Activated naive CD8-positive, alpha-beta T cell (primary cell): ENCODE measurements around the gene PPP6R1.
"Not testable (repeated sequence)": the region's sequence is repeated elsewhere in the genome, so short reads cannot be mapped to it uniquely, and the experiment has no call there.

Experiments used
- H3K27ac Mint-ChIP-seq: one replicate; pipeline ENCODE4 v1.8.0; 2021; ENCODE audit warnings: mixed read lengths
- H3K27me3 Mint-ChIP-seq: one replicate; pipeline ENCODE4 v1.8.0; 2021; ENCODE audit warnings: mixed read lengths
- H3K36me3 Mint-ChIP-seq: one replicate; pipeline ENCODE4 v1.8.0; 2021; ENCODE audit warnings: mixed read lengths
- H3K4me1 Mint-ChIP-seq: one replicate; pipeline ENCODE4 v1.8.0; 2021; ENCODE audit warnings: low read depth, mixed read lengths
- H3K4me3 Mint-ChIP-seq: one replicate; pipeline ENCODE4 v1.8.0; 2021; ENCODE audit warnings: mild to moderate bottlenecking, mixed read lengths
- H3K9me3 Mint-ChIP-seq: one replicate; pipeline ENCODE4 v1.8.0; 2021; ENCODE audit warnings: low read depth, mixed read lengths

PPP6R1 gene

DNA sequence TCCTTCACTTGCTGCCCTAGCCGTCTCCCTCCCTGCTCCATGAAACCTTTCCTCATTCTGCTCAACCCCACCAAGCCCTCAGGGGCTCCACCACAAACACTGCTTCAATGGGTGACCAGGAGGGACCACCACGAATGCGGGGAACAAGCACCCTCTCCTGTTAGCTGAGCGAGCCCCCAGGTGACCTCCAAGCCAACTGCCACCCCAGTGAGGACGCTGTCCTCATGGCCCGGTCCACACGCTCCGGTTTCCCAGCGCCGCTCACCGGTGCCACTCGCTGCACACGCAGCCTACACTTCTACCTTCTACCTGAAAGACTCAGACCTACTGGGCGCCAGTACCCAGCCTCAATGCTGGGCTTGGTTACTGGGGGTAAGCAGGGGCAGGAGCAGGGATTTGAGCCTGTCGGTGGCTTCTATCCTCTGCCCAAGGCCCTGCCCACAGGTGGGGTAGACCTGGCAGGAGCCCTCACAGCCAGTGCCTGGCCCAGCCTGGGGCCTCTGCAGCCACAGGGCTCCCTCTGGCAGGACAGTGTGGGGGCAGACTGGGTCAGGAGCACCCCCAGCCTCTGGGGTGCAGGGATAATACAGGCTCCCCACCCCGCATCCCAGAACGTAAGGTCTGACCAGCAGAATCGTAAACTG is 29.6 kb downstream of the PPP6R1 start:
- Mint-ChIP-seq H3K4me1 (peaks cover 2% of the 10 kb centered on the region), H3K4me3 (no peak overlapping the region), H3K27me3 (no peaks in the 10 kb centered on the region), H3K9me3 (no peaks in the 10 kb centered on the region), H3K27ac (no peak overlapping the region), H3K36me3 (peaks cover 2% of the 10 kb centered on the region)

DNA sequence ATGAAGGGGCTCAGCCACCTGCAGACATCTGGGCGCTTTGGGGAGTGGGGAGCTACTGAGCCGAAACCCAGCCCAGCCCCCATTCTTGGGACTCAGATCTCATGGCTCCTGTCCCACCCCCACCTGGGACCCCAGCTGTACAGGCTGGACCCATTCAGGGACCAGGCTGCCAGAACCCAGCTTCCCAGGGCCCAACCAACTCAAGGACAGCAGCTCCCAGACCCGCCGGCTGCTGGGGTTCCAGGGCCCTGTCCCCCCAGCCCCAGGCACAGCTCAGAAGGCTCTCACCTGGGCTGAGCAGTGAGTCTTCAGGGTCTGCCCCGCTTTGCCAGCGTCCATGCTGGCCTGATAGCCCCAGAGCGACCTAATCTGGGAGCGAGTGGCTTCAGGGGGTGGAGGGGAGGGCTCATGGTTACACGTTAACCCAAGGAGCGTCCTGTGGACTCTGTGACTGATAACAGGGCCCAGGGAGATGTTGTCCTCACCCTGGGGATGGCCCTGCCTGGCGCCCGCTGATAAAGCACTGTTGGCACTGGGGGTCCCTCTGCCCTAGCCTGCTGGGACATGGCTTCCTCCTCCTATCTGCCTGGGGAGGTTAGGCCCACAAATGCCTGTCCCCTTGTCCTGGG is 30.3 kb downstream of the PPP6R1 start, which contains the start of gene TMEM86B:
Gene TMEM86B, minus strand, starts transcription at position 361 of the 629 bp plus-strand sequence. Its CDS starts 22 bp downstream, at position 339.
- Mint-ChIP-seq H3K27me3 (no peaks in the 10 kb centered on the region), H3K36me3 (peaks cover 2% of the 10 kb centered on the region), H3K4me1 (peaks cover 2% of the 10 kb centered on the region), H3K27ac (no peak within 1 kb of the TSS), H3K9me3 (no peaks in the 10 kb centered on the region), H3K4me3 (no peak within 1 kb of the TSS)

DNA sequence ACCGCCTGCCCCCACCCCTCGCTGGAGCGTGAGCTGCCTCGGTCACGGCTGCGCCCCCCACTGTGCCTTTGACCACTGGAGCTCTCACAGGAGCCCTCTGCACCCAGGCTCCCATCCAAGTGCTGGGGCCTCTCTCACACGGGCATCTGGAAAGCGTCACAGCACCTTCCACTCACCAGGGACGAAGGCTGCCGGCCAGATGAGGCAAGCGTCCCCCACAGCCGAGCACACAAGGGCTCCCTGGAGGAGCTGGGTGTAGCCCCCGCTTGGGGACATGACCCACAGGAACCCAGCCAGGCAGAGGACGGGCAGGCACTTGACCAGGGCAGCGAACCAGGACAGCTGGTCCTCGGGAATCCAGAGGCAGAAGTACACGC is 30.8 kb downstream of the PPP6R1 start:
- no peak overlapping the region for H3K27ac Mint-ChIP-seq
- no peaks in the 10 kb centered on the region for H3K9me3 Mint-ChIP-seq
- H3K4me1 Mint-ChIP-seq, result peaks cover 2% of the 10 kb centered on the region
- H3K4me3 Mint-ChIP-seq, result no peak overlapping the region
- no peaks in the 10 kb centered on the region for H3K36me3 Mint-ChIP-seq
- H3K27me3 Mint-ChIP-seq, result no peaks in the 10 kb centered on the region

DNA sequence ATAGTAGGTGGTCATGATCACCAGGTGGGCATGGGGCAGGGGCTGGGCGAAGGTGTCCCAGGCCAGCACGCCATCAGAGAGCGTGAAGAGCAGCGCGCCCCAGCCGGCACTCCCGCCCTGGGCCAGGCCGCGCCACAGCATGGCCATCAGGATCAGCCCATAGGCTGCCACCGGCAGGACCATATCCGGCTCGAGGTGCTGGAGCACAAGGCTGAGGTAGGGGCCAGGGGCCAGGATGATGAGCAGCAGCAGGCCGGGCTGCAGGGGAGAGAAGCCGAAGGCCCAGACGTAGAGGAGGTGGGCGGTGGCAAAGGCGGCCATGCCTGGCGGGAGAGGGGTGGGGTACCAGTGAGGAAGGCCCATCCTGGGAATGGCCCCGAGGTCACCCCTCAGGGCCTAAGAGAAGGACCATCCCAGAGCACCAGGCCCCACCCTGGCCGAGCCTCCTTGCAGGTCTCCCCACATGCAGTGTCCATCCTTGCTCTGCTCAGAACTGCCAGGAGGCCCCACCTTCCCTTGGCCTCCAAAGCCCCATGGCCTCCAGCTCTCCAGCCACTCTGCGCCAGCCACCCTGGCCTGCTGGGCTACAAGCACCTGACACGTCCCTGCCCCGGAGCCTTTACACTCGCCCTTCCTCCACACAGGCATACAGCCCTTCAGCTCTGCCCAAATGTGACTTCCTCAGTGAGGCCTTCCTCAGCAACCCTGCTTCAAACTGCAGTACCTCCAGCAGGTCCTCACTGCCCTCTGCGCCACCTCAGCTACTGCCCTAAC is 31.4 kb downstream of the PPP6R1 start:
- Mint-ChIP-seq H3K27ac (no peak overlapping the region), H3K36me3 (no peaks in the 10 kb centered on the region)

DNA sequence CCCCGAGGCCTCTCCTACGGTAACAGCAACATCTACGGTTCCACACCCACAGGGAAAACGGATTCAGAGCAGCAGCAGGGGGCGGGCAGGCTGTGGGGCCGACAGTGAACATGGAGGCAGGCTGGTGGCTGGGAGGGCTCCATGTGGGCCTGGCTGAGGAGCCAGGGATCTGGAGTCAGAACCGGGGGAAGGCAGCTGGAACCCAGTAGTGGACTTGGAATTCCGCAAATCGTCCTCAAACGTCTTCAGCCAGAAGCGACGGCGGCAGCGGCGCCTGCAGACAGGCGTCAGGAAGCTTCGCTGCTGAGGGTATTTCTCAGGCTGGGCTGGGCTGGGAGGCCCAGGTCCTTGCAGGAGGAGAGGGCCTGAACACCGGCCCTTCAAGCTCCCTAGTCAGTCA is 32.0 kb downstream of the PPP6R1 start:
- Mint-ChIP-seq H3K27ac (no peak overlapping the region), H3K9me3 (no peaks in the 10 kb centered on the region), H3K4me1 (peaks cover 2% of the 10 kb centered on the region), H3K36me3 (no peaks in the 10 kb centered on the region), H3K27me3 (no peaks in the 10 kb centered on the region), H3K4me3 (no peak overlapping the region)

More for the DNA sequence above, 31.4 kb downstream of the PPP6R1 start:
- Mint-ChIP-seq H3K4me1 (peaks cover 2% of the 10 kb centered on the region), H3K27me3 (no peaks in the 10 kb centered on the region), H3K9me3 (no peaks in the 10 kb centered on the region), H3K4me3 (no peak overlapping the region)

DNA sequence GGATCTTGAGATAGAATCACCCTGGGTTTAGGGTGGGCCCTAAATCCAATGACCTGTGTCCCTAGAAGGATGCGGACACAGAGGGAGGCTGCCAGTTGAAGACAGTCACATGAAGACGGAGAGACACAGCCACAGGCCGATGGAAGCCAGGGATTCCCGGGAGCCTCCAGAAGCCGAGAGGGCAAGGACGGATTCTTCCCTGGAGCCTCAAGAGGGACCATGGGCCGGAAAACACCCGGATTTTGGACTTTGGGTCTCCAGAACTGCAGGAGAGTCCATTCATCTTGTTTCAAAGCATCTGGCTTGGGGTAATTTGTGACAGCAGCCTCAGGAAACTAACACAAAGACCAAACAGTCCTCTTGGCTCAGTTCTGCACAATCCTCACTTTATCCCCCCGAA is 32.5 kb downstream of the PPP6R1 start:
- H3K36me3 Mint-ChIP-seq, result peaks cover 3% of the 10 kb centered on the region
- H3K27ac Mint-ChIP-seq, result no peak overlapping the region
- H3K27me3 Mint-ChIP-seq, result no peaks in the 10 kb centered on the region
- no peak overlapping the region for H3K4me3 Mint-ChIP-seq
- no peaks in the 10 kb centered on the region for H3K9me3 Mint-ChIP-seq
- H3K4me1 Mint-ChIP-seq, result peaks cover 2% of the 10 kb centered on the region

DNA sequence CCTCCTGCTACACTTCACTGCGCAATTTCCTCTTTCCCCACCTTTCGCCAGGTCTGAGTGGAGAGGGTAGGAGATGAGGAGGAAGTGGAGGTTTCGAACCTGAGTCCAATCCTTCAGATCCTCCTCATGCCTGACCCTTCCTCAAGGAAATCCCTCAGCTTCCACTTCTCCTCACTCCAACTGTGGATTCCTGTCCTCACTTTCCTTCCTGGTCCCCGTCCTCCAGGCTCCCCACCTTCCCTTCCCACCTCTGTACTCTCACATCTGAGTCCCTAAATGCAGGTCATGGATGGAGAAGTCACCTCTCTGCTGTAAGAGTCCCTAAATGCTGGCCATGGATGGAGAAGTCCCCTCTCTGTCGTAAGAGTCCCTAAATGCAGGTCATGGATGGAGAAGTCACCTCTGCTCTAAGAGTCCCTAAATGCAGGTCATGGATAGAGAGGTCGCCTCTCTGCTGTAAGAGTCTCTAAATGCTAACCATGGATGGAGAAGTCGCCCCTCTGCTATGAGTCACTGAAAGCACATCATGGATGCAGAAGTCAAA is 33.3 kb downstream of the PPP6R1 start:
- no peaks in the 10 kb centered on the region for H3K9me3 Mint-ChIP-seq
- peaks cover 3% of the 10 kb centered on the region for H3K36me3 Mint-ChIP-seq

DNA sequence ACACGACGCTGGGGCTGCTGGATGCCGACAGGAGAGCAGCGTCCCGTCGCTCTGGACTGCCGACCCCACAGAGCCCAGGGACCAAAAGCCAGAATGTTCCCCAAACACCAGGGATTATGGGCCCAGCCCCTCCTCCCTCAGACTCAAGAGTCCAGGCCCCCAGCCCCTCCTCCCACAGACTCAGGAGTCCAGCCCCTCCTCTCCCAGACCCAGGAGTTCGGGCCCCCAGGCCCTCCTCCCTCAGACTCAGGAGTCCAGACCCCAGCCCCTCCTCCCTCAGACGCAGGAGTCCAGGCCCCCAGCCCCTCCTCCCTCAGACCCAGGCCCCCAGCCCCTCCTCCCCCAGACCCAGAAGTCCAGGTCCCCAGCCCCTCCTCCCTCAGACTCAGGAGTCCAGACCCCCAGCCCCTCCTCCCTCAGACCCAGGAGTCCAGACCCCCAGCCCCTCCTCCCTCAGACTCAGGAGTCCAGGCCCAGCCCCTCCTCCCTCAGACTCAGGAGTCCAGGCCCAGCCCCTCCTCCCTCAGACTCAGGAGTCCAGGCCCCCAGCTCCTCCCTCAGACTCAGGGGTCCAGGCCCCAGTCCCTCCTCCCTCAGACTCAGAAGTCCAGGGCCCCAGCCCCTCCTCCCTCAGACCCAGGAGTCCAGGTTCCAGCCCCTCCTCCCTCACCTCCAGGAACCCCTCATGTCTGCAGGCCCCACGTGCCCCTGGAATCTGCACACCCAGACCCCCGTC is 34.0 kb downstream of the PPP6R1 start:
- H3K4me3 Mint-ChIP-seq, H3K4me1 Mint-ChIP-seq, H3K36me3 Mint-ChIP-seq, H3K9me3 Mint-ChIP-seq, H3K27me3 Mint-ChIP-seq, H3K27ac Mint-ChIP-seq: not testable (repeated sequence)

More for the DNA sequence above, 33.3 kb downstream of the PPP6R1 start:
- Mint-ChIP-seq H3K4me1 (peaks cover 2% of the 10 kb centered on the region), H3K27ac (peak overlapping the region; percentile 78), H3K27me3 (no peaks in the 10 kb centered on the region), H3K4me3 (no peak overlapping the region)

DNA sequence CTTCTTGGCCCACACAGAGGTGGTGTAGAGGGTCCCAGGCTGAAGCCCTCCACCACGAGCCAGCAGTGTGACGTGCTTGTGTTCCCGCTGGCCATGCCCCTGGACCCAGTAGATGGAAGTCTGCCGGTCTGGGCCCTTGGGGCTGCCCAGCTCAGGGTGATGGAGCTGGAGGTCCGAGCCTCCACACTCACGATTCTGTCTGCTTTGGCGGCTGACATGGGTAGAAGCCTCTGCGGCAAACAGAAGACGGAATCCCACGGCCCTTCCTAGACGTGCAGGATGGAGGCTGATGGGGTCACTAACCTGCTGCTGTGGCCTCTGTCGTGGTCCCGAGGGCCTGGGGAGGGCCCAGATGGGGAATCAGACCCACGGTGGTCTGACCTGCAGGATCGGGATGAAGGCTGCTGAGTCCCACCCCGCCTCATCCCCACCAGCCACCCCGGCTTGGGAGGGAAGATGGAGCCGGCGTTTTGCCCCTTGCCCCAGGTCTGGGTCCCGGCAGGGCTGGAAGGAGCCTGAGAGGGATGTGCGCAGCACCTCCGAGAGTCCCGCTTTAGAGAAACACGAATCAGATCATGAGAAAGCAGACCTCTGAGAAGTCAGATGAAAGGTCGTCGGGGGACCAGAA is 34.7 kb downstream of the PPP6R1 start:
- peaks cover 6% of the 10 kb centered on the region for H3K36me3 Mint-ChIP-seq
- H3K4me1 Mint-ChIP-seq, result peaks cover 2% of the 10 kb centered on the region
- no peaks in the 10 kb centered on the region for H3K27me3 Mint-ChIP-seq
- H3K9me3 Mint-ChIP-seq, result no peaks in the 10 kb centered on the region
- no peak overlapping the region for H3K4me3 Mint-ChIP-seq
- no peak overlapping the region for H3K27ac Mint-ChIP-seq

DNA sequence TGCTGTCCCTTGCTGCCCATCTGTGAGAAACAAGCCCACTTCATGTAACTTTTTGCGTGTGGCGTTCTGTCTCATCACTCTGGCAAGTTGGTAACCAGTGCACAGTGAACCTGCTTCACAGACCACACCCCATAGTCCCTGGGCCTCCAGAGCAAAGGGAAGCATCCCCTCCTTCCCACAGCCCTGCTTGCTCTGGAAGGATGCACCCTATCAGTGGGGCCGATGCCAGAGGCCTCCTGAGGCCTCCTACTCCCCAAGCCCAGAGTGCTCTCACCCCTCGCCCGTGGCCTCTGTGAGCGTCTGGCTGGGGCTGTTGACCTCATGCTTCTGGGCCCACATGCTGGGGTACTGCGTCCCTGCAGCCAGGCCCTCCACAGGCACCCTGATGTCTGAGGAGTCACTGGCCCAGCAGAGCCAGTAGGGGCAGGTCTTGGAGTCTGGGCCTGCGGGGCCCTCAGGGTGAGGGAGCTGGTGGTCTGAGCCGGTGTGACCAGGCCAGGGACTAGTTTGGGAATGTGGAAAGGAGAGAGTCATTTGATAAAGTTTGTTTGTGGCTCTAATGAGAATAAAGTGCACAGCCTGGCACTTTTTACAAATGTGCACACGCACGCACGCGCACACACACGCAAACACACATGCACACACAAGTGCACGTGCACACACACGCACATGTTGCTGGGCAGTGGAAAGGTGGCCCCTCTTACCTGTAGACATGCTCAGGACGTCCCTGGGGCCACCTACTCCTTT is 35.4 kb downstream of the PPP6R1 start:
- H3K27ac Mint-ChIP-seq, result no peak overlapping the region
- peaks cover 2% of the 10 kb centered on the region for H3K4me1 Mint-ChIP-seq
- H3K27me3 Mint-ChIP-seq, result no peaks in the 10 kb centered on the region
- peaks cover 6% of the 10 kb centered on the region for H3K36me3 Mint-ChIP-seq
- no peaks in the 10 kb centered on the region for H3K9me3 Mint-ChIP-seq
- H3K4me3 Mint-ChIP-seq, result no peak overlapping the region

DNA sequence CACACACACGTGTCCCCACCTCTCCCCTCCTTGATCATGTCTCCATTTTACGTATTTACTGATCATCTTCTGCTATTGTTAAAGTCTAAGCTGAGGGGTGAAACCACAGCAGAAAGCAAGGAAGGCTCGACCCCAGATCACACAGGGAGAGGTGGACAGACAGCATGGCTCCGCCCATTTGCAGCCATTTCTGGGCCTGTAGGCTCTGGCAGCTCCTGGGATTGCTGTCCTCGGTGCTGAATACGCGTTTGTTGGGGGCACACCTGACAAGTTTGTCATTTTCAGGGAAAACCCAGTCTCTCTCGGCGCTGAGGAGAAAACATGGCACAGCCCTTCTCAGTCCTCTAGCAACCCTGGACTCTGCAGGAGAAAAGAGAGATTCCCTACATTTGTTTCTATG is 38.3 kb downstream of the PPP6R1 start:
- no peak overlapping the region for H3K27ac Mint-ChIP-seq
- H3K36me3 Mint-ChIP-seq, result peaks cover 6% of the 10 kb centered on the region
- no peak overlapping the region for H3K4me3 Mint-ChIP-seq
- no peaks in the 10 kb centered on the region for H3K9me3 Mint-ChIP-seq
- peaks cover 11% of the 10 kb centered on the region for H3K4me1 Mint-ChIP-seq
- peaks cover 3% of the 10 kb centered on the region for H3K27me3 Mint-ChIP-seq

DNA sequence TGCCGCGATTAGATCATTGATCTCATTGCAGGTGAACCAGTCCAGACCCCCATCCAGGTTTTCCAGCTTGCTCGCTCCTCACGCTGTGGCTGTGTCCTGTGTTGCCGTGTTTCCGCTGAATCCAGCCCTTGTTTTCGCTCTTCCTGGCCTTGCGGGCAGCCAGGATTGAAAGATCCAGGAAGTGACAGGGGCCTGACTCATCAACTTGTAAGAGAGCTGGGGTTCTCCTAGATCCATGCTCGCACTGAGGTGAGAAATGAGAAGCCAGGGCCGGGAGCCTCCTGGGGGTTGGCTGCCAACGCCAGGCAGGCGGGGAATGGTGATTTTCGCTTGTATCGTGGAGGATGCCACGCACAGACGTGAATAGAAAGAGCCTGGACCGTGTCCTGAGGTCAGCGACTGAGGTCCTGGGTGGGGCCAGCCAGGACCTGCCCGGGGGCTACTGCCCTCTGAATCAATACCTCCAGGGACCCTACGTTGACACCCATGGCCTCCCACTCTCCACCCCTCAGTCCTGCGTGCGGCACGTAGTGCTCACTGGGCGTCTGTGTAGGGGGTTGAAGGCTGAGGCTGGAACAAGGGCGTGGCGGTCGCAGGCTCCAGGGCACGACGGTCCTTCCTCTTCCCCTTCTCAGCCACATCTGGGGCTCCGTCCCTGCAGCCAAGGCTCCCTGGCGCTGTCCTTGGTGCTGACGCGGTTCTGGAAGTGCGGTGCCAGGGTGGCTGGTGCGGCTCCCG is 42.2 kb downstream of the PPP6R1 start:
- H3K27me3 Mint-ChIP-seq, result peaks cover 10% of the 10 kb centered on the region
- H3K4me3 Mint-ChIP-seq, result peak overlapping the region; percentile 65
- H3K36me3 Mint-ChIP-seq, result peaks cover 6% of the 10 kb centered on the region

DNA sequence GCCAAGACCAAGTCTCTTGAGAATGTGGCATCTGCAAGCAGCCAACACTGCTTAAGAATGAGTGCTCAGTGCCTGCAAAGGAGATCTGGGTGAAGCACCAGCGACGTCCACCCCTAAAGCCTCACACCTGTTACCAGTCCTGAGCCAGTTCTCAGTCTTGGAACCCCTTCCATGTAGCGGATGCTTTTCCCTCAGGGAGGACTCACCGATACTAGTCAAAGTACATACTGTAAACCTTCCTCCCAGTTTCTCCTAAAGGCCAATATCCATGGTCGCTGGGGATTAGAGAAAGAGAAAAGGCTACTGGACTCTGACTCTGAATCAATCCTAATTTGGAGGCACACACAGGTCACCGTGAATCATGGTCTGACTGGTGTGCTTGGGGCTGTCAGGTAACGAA is 45.3 kb downstream of the PPP6R1 start:
- Mint-ChIP-seq H3K4me3 (no peak overlapping the region), H3K27me3 (peaks cover 13% of the 10 kb centered on the region), H3K27ac (no peak overlapping the region), H3K9me3 (no peaks in the 10 kb centered on the region), H3K36me3 (no peaks in the 10 kb centered on the region), H3K4me1 (peaks cover 11% of the 10 kb centered on the region)

More for the DNA sequence above, 42.2 kb downstream of the PPP6R1 start:
- no peak overlapping the region for H3K27ac Mint-ChIP-seq
- H3K4me1 Mint-ChIP-seq, result peaks cover 11% of the 10 kb centered on the region
- H3K9me3 Mint-ChIP-seq, result no peaks in the 10 kb centered on the region
